Measurements from ENCODE around the gene KLRF1. TPM values are rescaled to one million over a fixed set of nuclear protein-coding genes. Genes with fewer than 3 reads are reported as not detected.

The KLRF1 gene
- total RNA-seq, 2 experiments from 2014 or later, result 0.19 to 0.20 TPM

- POLR2A ChIA-PET, result no interaction called here
- no peak for DNase-seq
- peaks cover 16% of the 10 kb centered on the region for H3K27me3 Mint-ChIP-seq
- H3K36me3 Mint-ChIP-seq (ENCODE audit: low read depth), result no peaks in the 10 kb centered on the region
- no peak overlapping the region for H3K4me3 Mint-ChIP-seq
- CTCF ChIA-PET, result interaction anchor here (1.0 to 1.5 kb wide), 3 partner anchors 14 to 69 kb away, joined by 4 to 6 read pairs (median 5); no protein-coding TSS in a partner anchor
- peak overlapping the region; percentile 15 for H3K27ac Mint-ChIP-seq
- H3K4me1 Mint-ChIP-seq, result peaks cover 33% of the 10 kb centered on the region
- H3K9me3 Mint-ChIP-seq, result no peaks in the 10 kb centered on the region
Measured at GRCh38 chr12:9811621-9812020, 15.7 kb upstream of the KLRF1 start.

- peak overlapping the region; percentile 89 for H3K27ac Mint-ChIP-seq
- POLR2A ChIA-PET, result interaction anchor here (0.6 to 1.3 kb wide), 5 partner anchors 53 to 229 kb away, joined by 3 to 6 read pairs (median 3); partner anchors contain the start of gene CD69
- no peaks in the 10 kb centered on the region for H3K36me3 Mint-ChIP-seq (ENCODE audit: low read depth)
- DNase-seq, result peak; percentile 95
- CTCF ChIA-PET, result interaction anchor here (0.6 to 2.9 kb wide), 34 partner anchors 9 to 326 kb away, joined by 3 to 26 read pairs (median 4); partner anchors contain the start of genes CD69 and CLEC12B
- peak overlapping the region; percentile 79 for H3K4me3 Mint-ChIP-seq
- H3K9me3 Mint-ChIP-seq, result no peaks in the 10 kb centered on the region
- peaks cover 8% of the 10 kb centered on the region for H3K27me3 Mint-ChIP-seq
- H3K4me1 Mint-ChIP-seq, result peaks cover 37% of the 10 kb centered on the region
Measured at GRCh38 chr12:9813821-9814798, 13.2 kb upstream of the KLRF1 start.

- H3K4me3 Mint-ChIP-seq, result no peak overlapping the region
- CTCF ChIA-PET, result no interaction called here
- H3K4me1 Mint-ChIP-seq, result peaks cover 4% of the 10 kb centered on the region
- H3K27me3 Mint-ChIP-seq, result peaks cover 31% of the 10 kb centered on the region
- no peak for DNase-seq
- H3K36me3 Mint-ChIP-seq (ENCODE audit: low read depth), result no peaks in the 10 kb centered on the region
- POLR2A ChIA-PET, result no interaction called here
- no peak overlapping the region for H3K27ac Mint-ChIP-seq
- H3K9me3 Mint-ChIP-seq, result no peaks in the 10 kb centered on the region
Measured at GRCh38 chr12:9820281-9820930, 6.9 kb upstream of the KLRF1 start.

- ChIA-PET CTCF (interaction anchor here (1.4 to 1.5 kb wide), 2 partner anchors 16 to 22 kb away, joined by 3 to 5 read pairs; no protein-coding TSS in a partner anchor), POLR2A (no interaction called here)
- no peak overlapping the region for H3K27ac Mint-ChIP-seq
- H3K27me3 Mint-ChIP-seq, result peaks cover 18% of the 10 kb centered on the region
- H3K4me3 Mint-ChIP-seq, result no peak overlapping the region
- no peaks in the 10 kb centered on the region for H3K36me3 Mint-ChIP-seq (ENCODE audit: low read depth)
- H3K4me1 Mint-ChIP-seq, result no peaks in the 10 kb centered on the region
- no peak for DNase-seq
- peaks cover 4% of the 10 kb centered on the region for H3K9me3 Mint-ChIP-seq
Measured at GRCh38 chr12:9829483-9829882, 2.2 kb downstream of the KLRF1 start.

GRCh38 chr12:9829982-9830381 lies 2.7 kb downstream of the KLRF1 start:
- Mint-ChIP-seq H3K9me3 (peaks cover 4% of the 10 kb centered on the region), H3K4me1 (no peaks in the 10 kb centered on the region), H3K27ac (no peak overlapping the region), H3K36me3 (ENCODE audit: low read depth) (no peaks in the 10 kb centered on the region), H3K27me3 (peaks cover 15% of the 10 kb centered on the region), H3K4me3 (no peak overlapping the region)
- no peak for DNase-seq
- CTCF ChIA-PET, result interaction anchor here (1.4 to 1.5 kb wide), 2 partner anchors 16 to 22 kb away, joined by 3 to 5 read pairs; no protein-coding TSS in a partner anchor
- POLR2A ChIA-PET, result no interaction called here

GRCh38 chr12:9831720-9832119 lies 4.4 kb downstream of the KLRF1 start:
- no peaks in the 10 kb centered on the region for H3K4me1 Mint-ChIP-seq
- no peaks in the 10 kb centered on the region for H3K36me3 Mint-ChIP-seq (ENCODE audit: low read depth)
- no peak overlapping the region for H3K4me3 Mint-ChIP-seq
- no peak for DNase-seq
- H3K27ac Mint-ChIP-seq, result no peak overlapping the region
- H3K9me3 Mint-ChIP-seq, result peaks cover 2% of the 10 kb centered on the region
- CTCF ChIA-PET, result no interaction called here
- POLR2A ChIA-PET, result no interaction called here
- peaks cover 6% of the 10 kb centered on the region for H3K27me3 Mint-ChIP-seq

- DNase-seq, result no peak
- Mint-ChIP-seq H3K27ac (no peak overlapping the region), H3K9me3 (peaks cover 15% of the 10 kb centered on the region), H3K27me3 (peaks cover 34% of the 10 kb centered on the region), H3K4me3 (no peak overlapping the region), H3K36me3 (ENCODE audit: low read depth) (peaks cover 5% of the 10 kb centered on the region), H3K4me1 (no peaks in the 10 kb centered on the region)
- ChIA-PET CTCF (interaction anchor here (1.2 kb wide), 1 partner anchor 29 kb away, joined by 3 read pairs; no protein-coding TSS in a partner anchor), POLR2A (no interaction called here)
Measured at GRCh38 chr12:9843407-9843806, 16.1 kb downstream of the KLRF1 start.

GRCh38 chr12:9848899-9849298 lies 21.6 kb downstream of the KLRF1 start:
- H3K4me1 Mint-ChIP-seq, result peaks cover 7% of the 10 kb centered on the region
- peaks cover 29% of the 10 kb centered on the region for H3K27me3 Mint-ChIP-seq
- peaks cover 15% of the 10 kb centered on the region for H3K9me3 Mint-ChIP-seq
- CTCF ChIA-PET, result no interaction called here
- H3K27ac Mint-ChIP-seq, result no peak overlapping the region
- H3K36me3 Mint-ChIP-seq (ENCODE audit: low read depth), result peaks cover 48% of the 10 kb centered on the region
- POLR2A ChIA-PET, result no interaction called here
- no peak overlapping the region for H3K4me3 Mint-ChIP-seq
- DNase-seq, result no peak

- no peak for DNase-seq
- peaks cover 68% of the 10 kb centered on the region for H3K36me3 Mint-ChIP-seq (ENCODE audit: low read depth)
- ChIA-PET CTCF (interaction anchor here (1.0 kb wide), 1 partner anchor 37 kb away, joined by 4 read pairs; no protein-coding TSS in a partner anchor), POLR2A (no interaction called here)
- peaks cover 15% of the 10 kb centered on the region for H3K9me3 Mint-ChIP-seq
- no peak overlapping the region for H3K27ac Mint-ChIP-seq
- H3K27me3 Mint-ChIP-seq, result peaks cover 16% of the 10 kb centered on the region
- H3K4me3 Mint-ChIP-seq, result no peak overlapping the region
- peaks cover 10% of the 10 kb centered on the region for H3K4me1 Mint-ChIP-seq
Measured at GRCh38 chr12:9851050-9851449, 23.8 kb downstream of the KLRF1 start.

- Mint-ChIP-seq H3K36me3 (ENCODE audit: low read depth) (peaks cover 76% of the 10 kb centered on the region), H3K27ac (no peak overlapping the region), H3K4me3 (no peak overlapping the region), H3K9me3 (peaks cover 6% of the 10 kb centered on the region), H3K27me3 (peaks cover 7% of the 10 kb centered on the region), H3K4me1 (peaks cover 10% of the 10 kb centered on the region)
- ChIA-PET CTCF (interaction anchor here (0.6 to 0.9 kb wide), 4 partner anchors 16 to 363 kb away, joined by 3 to 4 read pairs (median 4); no protein-coding TSS in a partner anchor), POLR2A (interaction anchor here (1.1 kb wide), 1 partner anchor 109 kb away, joined by 3 read pairs; no protein-coding TSS in a partner anchor)
- DNase-seq, result no peak
Measured at GRCh38 chr12:9851927-9852326, 24.6 kb downstream of the KLRF1 start.

- no peaks in the 10 kb centered on the region for H3K27me3 Mint-ChIP-seq
- ChIA-PET CTCF (no interaction called here), POLR2A (no interaction called here)
- no peak overlapping the region for H3K27ac Mint-ChIP-seq
- H3K4me1 Mint-ChIP-seq, result peaks cover 20% of the 10 kb centered on the region
- DNase-seq, result no peak
- no peak overlapping the region for H3K4me3 Mint-ChIP-seq
- peaks cover 80% of the 10 kb centered on the region for H3K36me3 Mint-ChIP-seq (ENCODE audit: low read depth)
- H3K9me3 Mint-ChIP-seq, result peaks cover 3% of the 10 kb centered on the region
Measured at GRCh38 chr12:9856151-9856550, 28.9 kb downstream of the KLRF1 start.

GRCh38 chr12:9856894-9857293 lies 29.6 kb downstream of the KLRF1 start:
- POLR2A ChIA-PET, result no interaction called here

GRCh38 chr12:9858135-9858534 lies 30.9 kb downstream of the KLRF1 start:
- H3K27me3 Mint-ChIP-seq, result no peaks in the 10 kb centered on the region
- POLR2A ChIA-PET, result no interaction called here
- no peak overlapping the region for H3K27ac Mint-ChIP-seq
- CTCF ChIA-PET, result interaction anchor here (1.0 kb wide), 1 partner anchor 11 kb away, joined by 3 read pairs; the partner anchor contains the start of gene CLEC2B
- no peak for DNase-seq
- H3K9me3 Mint-ChIP-seq, result peaks cover 12% of the 10 kb centered on the region
- peaks cover 28% of the 10 kb centered on the region for H3K4me1 Mint-ChIP-seq
- H3K4me3 Mint-ChIP-seq, result no peak overlapping the region
- H3K36me3 Mint-ChIP-seq (ENCODE audit: low read depth), result peaks cover 77% of the 10 kb centered on the region

More at GRCh38 chr12:9856894-9857293, 29.6 kb downstream of the KLRF1 start:
- no peaks in the 10 kb centered on the region for H3K27me3 Mint-ChIP-seq
- H3K36me3 Mint-ChIP-seq (ENCODE audit: low read depth), result peaks cover 77% of the 10 kb centered on the region
- H3K9me3 Mint-ChIP-seq, result peaks cover 4% of the 10 kb centered on the region
- H3K4me1 Mint-ChIP-seq, result peaks cover 24% of the 10 kb centered on the region
- no peak overlapping the region for H3K4me3 Mint-ChIP-seq
- no peak overlapping the region for H3K27ac Mint-ChIP-seq
- CTCF ChIA-PET, result no interaction called here
- no peak for DNase-seq

Measured in activated CD4-positive, alpha-beta T cell treated with anti-CD3 and anti-CD28 coated beads, Interleukin-2, amount 10 ng/mL, durations not matched to agents 7 days and 5 days (primary cell).